NCI-H1105 (cell line): ENCODE measurements around the gene NPAS2.

Experiments used
- DNase-seq: peaks from one replicate; lab custom pipeline; 2025; lab: John Stamatoyannopoulos, UW

NPAS2 gene

GRCh38 chr2:100882645-100883613, 63.0 kb downstream of the NPAS2 start:
- DNase-seq = no peak

GRCh38 chr2:100884145-100884621, 64.2 kb downstream of the NPAS2 start:
- no peak for DNase-seq

GRCh38 chr2:100886085-100886484, 66.1 kb downstream of the NPAS2 start:
- DNase-seq = no peak

- DNase-seq = no peak
Observed at GRCh38 chr2:100887039-100887578, 67.2 kb downstream of the NPAS2 start.

- no peak for DNase-seq
Observed at GRCh38 chr2:100887713-100888495, 68.0 kb downstream of the NPAS2 start.

- no peak for DNase-seq
Observed at GRCh38 chr2:100888601-100889000, 68.7 kb downstream of the NPAS2 start.

GRCh38 chr2:100889286-100889685, 69.3 kb downstream of the NPAS2 start:
- DNase-seq = no peak

- DNase-seq = no peak
Observed at GRCh38 chr2:100891906-100892642, 72.1 kb downstream of the NPAS2 start.

GRCh38 chr2:100893392-100894104, 73.6 kb downstream of the NPAS2 start:
- DNase-seq = no peak

- no peak for DNase-seq
Observed at GRCh38 chr2:100894105-100894795, 74.3 kb downstream of the NPAS2 start.

- no peak for DNase-seq
Observed at GRCh38 chr2:100894796-100895156, 74.8 kb downstream of the NPAS2 start.

- DNase-seq = no peak
Observed at GRCh38 chr2:100895402-100895801, 75.5 kb downstream of the NPAS2 start.

GRCh38 chr2:100895934-100896685, 76.2 kb downstream of the NPAS2 start:
- no peak for DNase-seq

GRCh38 chr2:100898035-100898665, 78.2 kb downstream of the NPAS2 start:
- no peak for DNase-seq

GRCh38 chr2:100900156-100900795, 80.3 kb downstream of the NPAS2 start:
- no peak for DNase-seq

- DNase-seq = no peak
Observed at GRCh38 chr2:100902817-100903405, 83.0 kb downstream of the NPAS2 start.

GRCh38 chr2:100903534-100904258, 83.8 kb downstream of the NPAS2 start:
- no peak for DNase-seq
